ENCODE data around the gene ARL14EP. TPM values are rescaled to one million over a fixed set of nuclear protein-coding genes. Genes with fewer than 3 reads are reported as not detected.

The ARL14EP gene
- total RNA-seq, 1 experiment from 2014 or later = 21.5 TPM

- Histone ChIP-seq H3K36me3 (ENCODE audit: control insufficient read depth, insufficient read depth, low read length) (no peaks in the 10 kb centered on the region), H3K27me3 (replicated peaks; ENCODE audit: control insufficient read depth, insufficient read depth, low read length) (peaks cover 2% of the 10 kb centered on the region; the same call in 1 of the 2 replicates), H3K9me3 (no peaks in the 10 kb centered on the region), H3K4me1 (no peaks in the 10 kb centered on the region), H3K4me3 (ENCODE audit: low read depth, low read length) (no peak overlapping the region)
- Mint-ChIP-seq H3K36me3 (ENCODE audit: insufficient read depth, unreplicated experiment) (peaks cover 4% of the 10 kb centered on the region), H3K4me1 (ENCODE audit: low read depth, unreplicated experiment) (no peaks in the 10 kb centered on the region), H3K4me3 (ENCODE audit: unreplicated experiment) (no peak overlapping the region), H3K27me3 (ENCODE audit: insufficient read depth, unreplicated experiment) (peaks cover 12% of the 10 kb centered on the region), H3K27ac (ENCODE audit: unreplicated experiment) (no peak overlapping the region), H3K9me3 (ENCODE audit: unreplicated experiment) (no peaks in the 10 kb centered on the region)
- no TSS peak for BruUV-seq (replicated peaks)
- TF ChIP-seq CTCF (IDR thresholded peaks at IDR 0.05; ENCODE audit: insufficient read depth in 1 of 2, low read depth in 1 of 2, low read length in 1 of 2, severe bottlenecking in 1 of 2, unreplicated experiment in 1 of 2) = no peak
- intact Hi-C loops (cut with micrococcal nuclease; ENCODE audit: unreplicated experiment) = loop anchor here (5.0 to 10.0 kb wide), 2 partner anchors 187 to 235 kb away; partner anchors contain the start of gene MPPED2
- no peak for DNase-seq
- CTCF ChIA-PET = no interaction called here
- POLR2A ChIA-PET = no interaction called here
These were observed 27.0 kb downstream of the ARL14EP start for GRCh38 chr11:30349885-30350284.

GRCh38 chr11:30350384-30350783, 27.5 kb downstream of the ARL14EP start:
- ChIA-PET CTCF (no interaction called here), POLR2A (no interaction called here)
- Histone ChIP-seq H3K4me1 (no peaks in the 10 kb centered on the region), H3K27me3 (replicated peaks; ENCODE audit: control insufficient read depth, insufficient read depth, low read length) (peaks cover 2% of the 10 kb centered on the region; the same call in 1 of the 2 replicates), H3K36me3 (ENCODE audit: control insufficient read depth, insufficient read depth, low read length) (no peaks in the 10 kb centered on the region), H3K9me3 (no peaks in the 10 kb centered on the region), H3K4me3 (ENCODE audit: low read depth, low read length) (no peak overlapping the region)
- no peaks in the 10 kb centered on the region for H3K9me3 Mint-ChIP-seq (ENCODE audit: unreplicated experiment)
- no peak for TF ChIP-seq CTCF (IDR thresholded peaks at IDR 0.05; ENCODE audit: insufficient read depth in 1 of 2, low read depth in 1 of 2, low read length in 1 of 2, severe bottlenecking in 1 of 2, unreplicated experiment in 1 of 2)
- no peaks in the 10 kb centered on the region for H3K4me1 Mint-ChIP-seq (ENCODE audit: low read depth, unreplicated experiment)
- BruUV-seq (replicated peaks) = no TSS peak
- peaks cover 4% of the 10 kb centered on the region for H3K36me3 Mint-ChIP-seq (ENCODE audit: insufficient read depth, unreplicated experiment)
- no peak overlapping the region for H3K4me3 Mint-ChIP-seq (ENCODE audit: unreplicated experiment)
- H3K27ac Mint-ChIP-seq (ENCODE audit: unreplicated experiment) = no peak overlapping the region
- intact Hi-C loops (cut with micrococcal nuclease; ENCODE audit: unreplicated experiment) = no loop called here
- DNase-seq = no peak
- H3K27me3 Mint-ChIP-seq (ENCODE audit: insufficient read depth, unreplicated experiment) = peaks cover 12% of the 10 kb centered on the region

- H3K36me3 Mint-ChIP-seq (ENCODE audit: insufficient read depth, unreplicated experiment) = peaks cover 4% of the 10 kb centered on the region
- intact Hi-C loops (cut with micrococcal nuclease; ENCODE audit: unreplicated experiment) = no loop called here
- H3K27me3 ChIP-seq (replicated peaks; ENCODE audit: control insufficient read depth, insufficient read depth, low read length) = peaks cover 2% of the 10 kb centered on the region; the same call in 1 of the 2 replicates
- BruUV-seq (replicated peaks) = no TSS peak
- no peak for DNase-seq
- POLR2A ChIA-PET = no interaction called here
- no peaks in the 10 kb centered on the region for H3K9me3 Mint-ChIP-seq (ENCODE audit: unreplicated experiment)
- no peaks in the 10 kb centered on the region for H3K4me1 Mint-ChIP-seq (ENCODE audit: low read depth, unreplicated experiment)
- no peaks in the 10 kb centered on the region for H3K9me3 ChIP-seq
- no peak overlapping the region for H3K27ac Mint-ChIP-seq (ENCODE audit: unreplicated experiment)
- TF ChIP-seq CTCF (IDR thresholded peaks at IDR 0.05; ENCODE audit: insufficient read depth in 1 of 2, low read depth in 1 of 2, low read length in 1 of 2, severe bottlenecking in 1 of 2, unreplicated experiment in 1 of 2) = no peak
- CTCF ChIA-PET = no interaction called here
- no peak overlapping the region for H3K4me3 ChIP-seq (ENCODE audit: low read depth, low read length)
- no peaks in the 10 kb centered on the region for H3K36me3 ChIP-seq (ENCODE audit: control insufficient read depth, insufficient read depth, low read length)
- peaks cover 12% of the 10 kb centered on the region for H3K27me3 Mint-ChIP-seq (ENCODE audit: insufficient read depth, unreplicated experiment)
- no peak overlapping the region for H3K4me3 Mint-ChIP-seq (ENCODE audit: unreplicated experiment)
- no peaks in the 10 kb centered on the region for H3K4me1 ChIP-seq
These were observed 28.2 kb downstream of the ARL14EP start for GRCh38 chr11:30351061-30351460.

Measured in Caco-2 (cell line).